ENCODE data around the gene EXD3. TPM values are rescaled to one million over a fixed set of nuclear protein-coding genes. Genes with fewer than 3 reads are reported as not detected.

EXD3 gene
- total RNA-seq, 2 experiments from 2014 or later = 10.3 to 13.2 TPM

- H3K27ac Mint-ChIP-seq = no peak overlapping the region
- no peaks in the 10 kb centered on the region for H3K9me3 Mint-ChIP-seq
- DNase-seq = no peak
- H3K27me3 Mint-ChIP-seq = no peaks in the 10 kb centered on the region
- ChIA-PET CTCF (interaction anchor here (1.0 kb wide), 1 partner anchor 12 kb away, joined by 3 read pairs; no protein-coding TSS in a partner anchor), POLR2A (interaction anchor here (0.6 kb wide), 1 partner anchor 223 kb away, joined by 6 read pairs; no protein-coding TSS in a partner anchor)
- H3K4me1 Mint-ChIP-seq = peaks cover 35% of the 10 kb centered on the region
- H3K4me3 Mint-ChIP-seq = no peak overlapping the region
- peaks cover 11% of the 10 kb centered on the region for H3K36me3 Mint-ChIP-seq (ENCODE audit: low read depth)
These were observed 26.3 kb upstream of the EXD3 start for GRCh38 chr9:137449081-137449844.

- Mint-ChIP-seq H3K27ac (no peak overlapping the region), H3K4me3 (no peak overlapping the region), H3K27me3 (peaks cover under 1% of the 10 kb centered on the region), H3K36me3 (ENCODE audit: low read depth) (peaks cover 8% of the 10 kb centered on the region), H3K9me3 (no peaks in the 10 kb centered on the region), H3K4me1 (peaks cover 32% of the 10 kb centered on the region)
- DNase-seq = no peak
- CTCF ChIA-PET = interaction anchor here (1.6 kb wide), 1 partner anchor 25 kb away, joined by 5 read pairs; the partner anchor contains the start of genes EXD3 and NOXA1
- POLR2A ChIA-PET = interaction anchor here (0.6 kb wide), 1 partner anchor 224 kb away, joined by 6 read pairs; no protein-coding TSS in a partner anchor
These were observed 25.6 kb upstream of the EXD3 start for GRCh38 chr9:137448602-137448962.

- peaks cover 29% of the 10 kb centered on the region for H3K4me1 Mint-ChIP-seq
- H3K27me3 Mint-ChIP-seq = peaks cover 5% of the 10 kb centered on the region
- no peak overlapping the region for H3K27ac Mint-ChIP-seq
- H3K4me3 Mint-ChIP-seq = no peak overlapping the region
- CTCF ChIA-PET = interaction anchor here (0.7 to 1.6 kb wide), 2 partner anchors 25 to 399 kb away, joined by 4 to 5 read pairs; partner anchors contain the start of genes EXD3 and NOXA1
- H3K36me3 Mint-ChIP-seq (ENCODE audit: low read depth) = peaks cover 7% of the 10 kb centered on the region
- POLR2A ChIA-PET = interaction anchor here (0.6 kb wide), 1 partner anchor 225 kb away, joined by 6 read pairs; no protein-coding TSS in a partner anchor
- DNase-seq = no peak
- no peaks in the 10 kb centered on the region for H3K9me3 Mint-ChIP-seq
These were observed 25.0 kb upstream of the EXD3 start for GRCh38 chr9:137447722-137448601.

DNA sequence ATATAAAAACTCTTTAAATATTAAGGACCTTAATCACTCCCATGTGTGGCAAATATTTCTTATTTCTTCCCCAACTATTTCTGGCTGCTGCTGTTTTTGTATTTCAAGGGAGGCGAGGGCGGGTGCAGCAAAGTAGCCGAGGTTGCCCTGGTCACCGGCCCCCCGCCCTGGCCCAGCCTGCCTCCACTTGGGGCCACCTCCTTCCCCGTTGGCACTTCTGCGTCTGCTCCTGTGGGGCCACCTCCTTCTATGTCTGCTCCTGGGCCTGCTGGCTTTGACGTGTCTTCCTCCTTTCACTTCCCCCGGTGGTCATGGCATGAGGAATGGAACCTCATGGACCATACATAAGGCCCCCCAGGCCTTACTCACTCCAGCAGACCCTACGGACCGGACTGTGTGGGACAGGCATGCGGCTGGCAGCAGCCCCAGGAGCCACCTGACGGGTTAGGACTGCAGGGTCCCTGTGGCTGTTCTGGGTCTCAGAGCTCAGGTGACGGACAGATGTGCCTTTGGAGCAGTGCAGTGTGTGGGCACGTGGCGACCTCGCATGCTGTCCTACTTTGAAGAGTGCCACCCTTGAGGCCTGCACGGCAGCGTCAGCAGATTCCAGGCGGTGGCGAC, 24.0 kb upstream of the EXD3 start:
- H3K9me3 Mint-ChIP-seq = no peaks in the 10 kb centered on the region
- no peak overlapping the region for H3K4me3 Mint-ChIP-seq
- H3K27ac Mint-ChIP-seq = peak overlapping the region; percentile 69
- H3K4me1 Mint-ChIP-seq = peaks cover 26% of the 10 kb centered on the region
- ChIA-PET POLR2A (no interaction called here), CTCF (interaction anchor here (1.3 to 1.6 kb wide), 2 partner anchors 10 to 24 kb away, joined by 4 to 5 read pairs; partner anchors contain the start of genes EXD3 and NOXA1)
- peaks cover 11% of the 10 kb centered on the region for H3K27me3 Mint-ChIP-seq
- DNase-seq = no peak
- H3K36me3 Mint-ChIP-seq (ENCODE audit: low read depth) = peaks cover 5% of the 10 kb centered on the region

- Mint-ChIP-seq H3K36me3 (ENCODE audit: low read depth) (peaks cover 5% of the 10 kb centered on the region), H3K27me3 (peaks cover 13% of the 10 kb centered on the region), H3K9me3 (no peaks in the 10 kb centered on the region), H3K4me1 (peaks cover 26% of the 10 kb centered on the region), H3K27ac (no peak overlapping the region), H3K4me3 (no peak overlapping the region)
- CTCF ChIA-PET = interaction anchor here (0.6 to 1.3 kb wide), 6 partner anchors 8 to 164 kb away, joined by 3 to 7 read pairs (median 4); no protein-coding TSS in a partner anchor
- POLR2A ChIA-PET = no interaction called here
- DNase-seq = no peak
These were observed 23.0 kb upstream of the EXD3 start for GRCh38 chr9:137445930-137446431.

DNA sequence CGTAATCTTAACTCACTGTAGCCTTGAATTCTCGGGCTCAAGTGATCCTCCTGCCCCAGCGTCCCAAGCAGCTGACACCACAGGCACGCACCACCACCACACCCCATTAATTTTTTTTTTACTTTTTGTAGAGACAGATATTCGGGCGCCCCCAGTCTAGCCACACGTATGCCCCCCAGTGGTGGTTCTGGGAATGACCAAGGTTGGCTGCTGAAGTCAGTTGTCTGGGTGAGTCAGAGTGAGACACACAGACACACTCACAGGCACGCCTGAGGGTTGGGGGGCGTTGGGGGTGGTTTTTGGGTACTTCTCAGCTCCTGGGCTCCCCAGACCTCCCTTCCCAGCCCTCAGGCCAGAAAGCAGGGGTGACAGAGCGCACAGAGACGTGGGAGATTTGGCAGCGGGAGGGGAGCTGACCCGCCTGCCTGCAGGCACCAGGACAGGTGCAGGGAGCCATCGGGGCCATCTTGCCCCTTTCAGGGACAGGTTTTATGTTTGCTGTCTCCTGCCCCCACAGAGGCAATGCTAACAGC, 22.4 kb upstream of the EXD3 start:
- H3K27ac Mint-ChIP-seq = no peak overlapping the region
- no peaks in the 10 kb centered on the region for H3K9me3 Mint-ChIP-seq
- peaks cover 13% of the 10 kb centered on the region for H3K27me3 Mint-ChIP-seq
- CTCF ChIA-PET = interaction anchor here (0.6 to 1.9 kb wide), 9 partner anchors 8 to 1035 kb away, joined by 3 to 7 read pairs (median 4); no protein-coding TSS in a partner anchor
- DNase-seq = peak; percentile 86
- POLR2A ChIA-PET = no interaction called here
- H3K36me3 Mint-ChIP-seq (ENCODE audit: low read depth) = peaks cover 5% of the 10 kb centered on the region
- peaks cover 21% of the 10 kb centered on the region for H3K4me1 Mint-ChIP-seq
- H3K4me3 Mint-ChIP-seq = no peak overlapping the region

DNA sequence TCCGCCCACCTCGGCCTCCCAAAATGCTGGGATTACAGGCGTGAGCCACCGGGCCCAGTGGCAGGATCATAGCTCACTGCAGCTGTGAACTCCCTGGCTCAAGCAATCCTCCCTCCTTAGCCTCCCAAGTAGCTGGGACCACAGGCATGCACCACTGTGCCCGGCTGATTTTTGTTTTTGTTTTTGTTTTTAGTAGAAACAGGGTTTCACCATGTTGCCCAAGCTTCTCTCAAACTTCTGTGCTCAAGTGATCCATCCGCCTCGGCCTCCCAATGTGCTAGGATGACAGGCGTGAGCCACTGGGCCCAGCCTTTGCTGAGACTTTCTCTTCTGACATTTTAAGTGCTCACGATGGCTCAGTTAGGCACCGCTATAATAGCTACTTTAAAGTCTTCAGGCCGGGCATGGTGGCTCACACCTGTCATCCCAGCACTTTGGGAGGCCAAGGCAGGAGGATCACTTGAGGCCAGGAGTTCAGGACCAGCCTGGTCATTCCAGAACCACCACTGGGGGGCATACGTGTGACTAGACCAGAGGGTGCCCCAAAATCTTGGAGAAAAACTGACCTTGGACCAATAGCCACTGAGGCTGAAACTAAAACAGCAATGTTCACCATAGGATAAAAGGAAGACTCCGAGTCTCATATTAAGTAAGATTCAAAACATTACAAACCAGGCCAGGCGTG, 21.3 kb upstream of the EXD3 start:
- CTCF ChIA-PET = interaction anchor here (1.1 to 2.4 kb wide), 5 partner anchors 11 to 48 kb away, joined by 3 to 10 read pairs (median 6); partner anchors contain the start of genes EXD3 and NOXA1
- no peak for DNase-seq
- POLR2A ChIA-PET = no interaction called here
- H3K4me3 Mint-ChIP-seq = no peak overlapping the region
- H3K27me3 Mint-ChIP-seq = peaks cover 17% of the 10 kb centered on the region
- no peaks in the 10 kb centered on the region for H3K9me3 Mint-ChIP-seq
- peaks cover 2% of the 10 kb centered on the region for H3K36me3 Mint-ChIP-seq (ENCODE audit: low read depth)
- peaks cover 13% of the 10 kb centered on the region for H3K4me1 Mint-ChIP-seq
- no peak overlapping the region for H3K27ac Mint-ChIP-seq

DNA sequence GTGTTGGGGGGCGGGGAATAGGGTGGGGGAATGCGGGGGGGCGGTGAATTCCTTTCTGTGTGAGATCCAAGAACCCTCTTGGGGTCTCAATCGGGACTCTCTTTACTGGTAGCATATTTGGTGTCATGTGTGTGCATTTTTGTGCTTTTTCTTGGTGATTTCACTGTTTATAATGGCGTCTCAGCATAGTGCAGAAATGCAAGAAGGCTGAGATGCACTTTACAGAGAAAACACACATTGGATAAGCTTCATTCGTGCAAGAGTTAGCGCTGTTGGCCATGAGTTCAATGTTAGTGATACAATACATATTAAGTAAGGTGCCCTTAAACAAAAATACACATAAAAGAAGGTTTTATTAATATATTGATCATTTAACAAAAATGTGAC, 19.0 kb upstream of the EXD3 start:
- peaks cover 13% of the 10 kb centered on the region for H3K4me1 Mint-ChIP-seq
- CTCF ChIA-PET = interaction anchor here (1.1 to 2.4 kb wide), 2 partner anchors 15 to 18 kb away, joined by 3 to 10 read pairs; partner anchors contain the start of genes EXD3 and NOXA1
- no peaks in the 10 kb centered on the region for H3K9me3 Mint-ChIP-seq

DNA sequence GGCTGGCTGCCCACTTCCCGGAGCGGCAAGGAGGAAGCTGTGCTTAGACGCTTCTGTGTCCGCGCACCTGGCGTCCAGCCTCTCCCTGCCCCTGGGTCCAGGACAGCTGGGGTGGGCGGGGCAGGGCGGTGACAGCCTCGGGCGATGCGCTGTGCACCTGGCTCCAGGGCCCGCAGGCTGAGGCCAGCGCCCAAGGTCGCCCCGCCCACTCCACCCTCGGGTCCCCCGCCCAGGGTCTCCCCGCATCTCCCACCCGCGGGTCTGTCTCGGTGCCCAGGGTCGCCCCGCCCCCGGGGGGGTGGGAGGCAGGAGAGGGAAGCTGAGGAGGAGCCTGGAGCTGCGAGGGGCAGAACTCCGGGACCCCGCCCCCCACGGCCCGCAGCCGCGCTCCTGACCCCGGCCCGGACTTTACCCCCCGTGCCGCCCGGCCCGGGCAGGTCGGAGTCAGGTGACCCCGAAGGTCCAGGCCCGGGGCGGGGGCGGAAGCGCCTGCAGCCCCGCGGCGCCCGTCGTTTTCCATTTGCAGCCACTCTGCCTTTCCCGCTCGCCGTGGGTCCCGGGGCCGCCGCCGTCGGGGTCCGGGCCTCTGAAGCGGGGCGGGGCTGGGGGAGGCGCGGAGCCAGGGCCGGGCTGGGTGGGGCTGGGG, 18.4 kb upstream of the EXD3 start, which contains the start of gene ENTPD8:
TSS of gene ENTPD8 (minus strand) at position 69 of the 646 bp plus-strand sequence. CDS start 3,072 bp downstream, outside the sequence.
- Mint-ChIP-seq H3K27ac (no peak within 1 kb of the TSS), H3K36me3 (ENCODE audit: low read depth) (no peaks in the 10 kb centered on the region), H3K9me3 (no peaks in the 10 kb centered on the region), H3K27me3 (peaks cover 18% of the 10 kb centered on the region), H3K4me1 (peaks cover 13% of the 10 kb centered on the region), H3K4me3 (peak within 1 kb of the TSS; percentile 52)
- POLR2A ChIA-PET = no interaction called here
- CTCF ChIA-PET = interaction anchor here (0.6 to 1.1 kb wide), 2 partner anchors 15 to 792 kb away, joined by 3 read pairs; no protein-coding TSS in a partner anchor
- no peak for DNase-seq

More for the DNA sequence above, 19.0 kb upstream of the EXD3 start:
- POLR2A ChIA-PET = no interaction called here
- Mint-ChIP-seq H3K36me3 (ENCODE audit: low read depth) (no peaks in the 10 kb centered on the region), H3K4me3 (peak overlapping the region; percentile 52), H3K27me3 (peaks cover 18% of the 10 kb centered on the region), H3K27ac (no peak overlapping the region)
- no peak for DNase-seq

- POLR2A ChIA-PET = no interaction called here
- Mint-ChIP-seq H3K9me3 (no peaks in the 10 kb centered on the region), H3K36me3 (ENCODE audit: low read depth) (no peaks in the 10 kb centered on the region), H3K4me1 (peaks cover 5% of the 10 kb centered on the region), H3K27me3 (peaks cover 18% of the 10 kb centered on the region), H3K27ac (no peak overlapping the region), H3K4me3 (no peak overlapping the region)
- no peak for DNase-seq
- CTCF ChIA-PET = no interaction called here
These were observed 16.3 kb upstream of the EXD3 start for GRCh38 chr9:137439158-137439714.

DNA sequence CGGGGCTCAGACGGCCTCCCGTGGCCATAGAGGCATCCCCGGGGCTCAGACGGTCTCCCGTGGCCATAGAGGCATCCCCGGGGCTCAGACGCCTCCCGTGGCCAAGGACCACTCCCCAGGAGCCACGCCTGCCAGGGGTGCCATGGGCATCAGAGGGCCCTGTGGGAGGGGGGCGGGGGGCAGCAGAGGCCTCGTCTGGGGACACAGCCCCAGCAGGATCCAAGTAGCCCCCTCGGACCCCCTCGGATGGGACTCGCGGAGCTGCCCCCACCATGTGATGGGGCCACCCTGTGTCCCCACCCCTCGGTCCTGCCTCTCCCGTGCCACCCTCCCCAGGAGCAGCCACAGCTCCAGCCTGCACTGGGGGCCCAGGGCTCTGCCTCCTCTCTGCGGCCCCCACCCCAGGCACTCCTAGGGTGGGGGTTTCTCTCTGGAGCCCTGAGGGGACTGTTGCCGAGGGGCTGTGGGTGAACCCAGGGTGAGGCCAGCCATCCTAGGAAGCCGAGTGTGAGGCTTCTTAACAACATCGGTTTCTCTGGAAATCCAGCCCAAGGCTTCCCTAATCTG, 15.7 kb upstream of the EXD3 start:
- ChIA-PET POLR2A (no interaction called here), CTCF (no interaction called here)
- no peak overlapping the region for H3K4me3 Mint-ChIP-seq
- no peak for DNase-seq
- no peaks in the 10 kb centered on the region for H3K9me3 Mint-ChIP-seq
- H3K27ac Mint-ChIP-seq = no peak overlapping the region
- H3K27me3 Mint-ChIP-seq = peaks cover 18% of the 10 kb centered on the region
- H3K36me3 Mint-ChIP-seq (ENCODE audit: low read depth) = no peaks in the 10 kb centered on the region
- H3K4me1 Mint-ChIP-seq = peaks cover 5% of the 10 kb centered on the region

All from activated CD4-positive, alpha-beta T cell treated with anti-CD3 and anti-CD28 coated beads, Interleukin-2, amount 10 ng/mL, durations not matched to agents 7 days and 5 days (primary cell).